Activated T-cell treated with anti-CD3 and anti-CD28 coated beads for 1 hour (primary cell): ENCODE results near the gene ZMIZ2.
"Not testable (repeated sequence)": the region's sequence is repeated elsewhere in the genome, so short reads cannot be mapped to it uniquely, and the experiment has no call there.

Experiments
- DNase-seq: peaks from one replicate; pipeline ENCODE4 v3.0.0-alpha.2; 2020; ENCODE audit warnings: low read depth

ZMIZ2 gene

DNA sequence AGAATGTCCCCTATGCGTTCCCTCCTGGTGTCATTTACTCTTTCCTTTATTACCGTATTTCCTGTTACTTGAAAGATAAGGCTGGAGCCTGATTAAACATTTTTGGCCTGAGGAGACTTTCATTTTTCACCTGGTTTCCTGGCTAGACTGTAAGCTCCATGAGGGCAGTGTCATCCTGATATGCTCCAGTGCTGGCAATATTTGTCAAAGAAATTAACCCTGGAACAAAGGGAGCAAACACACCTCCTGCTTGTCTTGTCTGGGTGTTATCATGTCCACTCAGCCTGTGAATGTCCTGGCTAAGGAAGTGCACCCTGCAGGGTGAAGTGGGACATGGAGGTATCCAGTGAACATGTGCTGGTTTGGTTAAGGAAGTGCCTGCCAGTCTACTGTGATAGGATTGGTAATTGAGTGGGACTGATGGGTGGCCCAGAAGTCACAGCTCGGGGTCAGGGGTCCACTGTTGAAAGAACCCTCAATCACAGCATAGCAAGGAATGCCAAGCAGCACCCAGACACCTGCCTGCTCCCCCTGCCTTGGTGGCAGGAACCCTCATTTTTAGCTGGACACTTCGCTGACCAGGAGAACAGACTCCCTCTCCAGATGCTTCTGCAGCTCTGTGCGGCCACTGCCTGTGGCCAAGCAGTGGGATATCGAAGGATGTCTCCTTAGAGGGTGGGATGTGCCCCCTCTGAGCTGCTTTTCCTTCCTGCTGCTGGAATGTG lies 26.9 kb downstream of the ZMIZ2 start:
- DNase-seq: no peak

DNA sequence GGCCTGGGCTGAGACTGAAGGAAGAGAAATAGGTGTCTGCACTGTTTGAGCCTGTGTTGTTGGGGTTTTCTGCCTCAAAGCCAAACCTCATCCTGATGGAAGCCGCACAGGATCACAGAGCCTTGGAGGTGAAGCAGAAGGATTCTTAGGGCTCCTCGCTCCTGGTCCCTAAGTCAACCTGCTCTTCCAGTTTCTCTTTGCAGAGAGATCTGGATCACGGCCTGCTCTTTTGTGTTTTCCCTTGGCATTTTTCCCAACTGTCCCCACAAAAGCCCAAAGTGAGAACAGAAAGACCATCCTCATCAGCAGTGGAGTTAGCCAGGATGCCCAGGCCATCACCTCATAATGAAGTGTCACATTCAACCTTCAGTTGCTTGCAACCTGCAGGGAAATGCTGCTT lies 27.6 kb downstream of the ZMIZ2 start:
- no peak for DNase-seq

DNA sequence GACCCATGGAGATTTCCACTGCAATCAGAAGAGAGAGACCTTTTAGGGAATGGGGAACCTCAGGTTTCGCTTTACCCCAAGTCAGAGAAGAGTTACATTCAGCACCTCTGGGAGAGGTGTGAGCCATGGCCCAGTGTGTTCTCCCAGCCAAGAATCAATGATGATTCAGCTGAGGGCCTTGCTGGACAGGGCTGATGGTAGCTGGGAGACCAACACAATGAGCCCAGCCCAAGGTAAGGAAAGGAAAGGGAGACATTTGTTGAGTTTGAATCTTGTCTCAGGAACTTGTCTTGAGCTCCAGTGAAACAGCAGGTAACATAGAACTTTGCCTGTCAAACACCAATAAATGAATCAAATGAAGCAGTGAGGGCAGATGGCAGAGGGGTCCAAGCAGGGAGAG lies 33.8 kb downstream of the ZMIZ2 start:
- DNase-seq: no peak

DNA sequence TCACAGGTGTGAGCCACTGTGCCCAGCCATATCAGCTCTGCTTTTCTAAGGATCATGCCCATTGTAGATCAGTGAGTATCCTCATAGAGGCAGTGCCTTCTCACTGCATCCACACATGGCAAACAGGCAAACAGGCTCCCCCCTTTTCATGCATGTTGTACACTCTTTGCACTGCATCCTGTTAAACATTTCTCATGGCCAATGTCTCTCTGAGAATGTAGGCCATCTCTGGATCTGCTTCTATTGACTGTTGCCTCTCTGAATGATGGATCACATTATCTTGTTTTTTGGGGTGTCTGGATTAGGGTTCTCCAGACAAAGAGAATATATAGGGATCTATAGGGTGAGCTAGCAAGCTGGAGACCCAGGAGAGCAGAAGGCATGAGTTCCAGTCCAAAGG lies 34.8 kb downstream of the ZMIZ2 start:
- no peak for DNase-seq

DNA sequence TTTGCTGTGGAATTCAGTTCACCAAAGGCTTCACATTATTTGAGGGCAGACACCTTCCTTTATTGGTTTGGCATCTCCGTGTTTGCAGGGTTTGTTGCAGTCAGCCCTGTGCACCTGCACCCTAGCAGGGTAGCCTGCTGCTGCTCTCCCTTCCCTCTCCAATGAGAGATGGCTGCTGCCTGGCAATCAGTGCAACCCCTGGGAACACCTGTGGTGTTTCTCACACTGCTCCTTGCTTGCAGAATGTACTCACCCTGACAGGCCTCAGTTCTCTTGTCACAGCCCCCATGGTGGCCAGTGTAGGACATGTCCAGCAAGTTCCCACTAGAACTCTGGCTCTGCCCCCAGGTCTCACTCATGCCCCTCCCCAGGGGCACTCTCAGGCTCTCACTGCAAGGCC lies 35.7 kb downstream of the ZMIZ2 start:
- no peak for DNase-seq

DNA sequence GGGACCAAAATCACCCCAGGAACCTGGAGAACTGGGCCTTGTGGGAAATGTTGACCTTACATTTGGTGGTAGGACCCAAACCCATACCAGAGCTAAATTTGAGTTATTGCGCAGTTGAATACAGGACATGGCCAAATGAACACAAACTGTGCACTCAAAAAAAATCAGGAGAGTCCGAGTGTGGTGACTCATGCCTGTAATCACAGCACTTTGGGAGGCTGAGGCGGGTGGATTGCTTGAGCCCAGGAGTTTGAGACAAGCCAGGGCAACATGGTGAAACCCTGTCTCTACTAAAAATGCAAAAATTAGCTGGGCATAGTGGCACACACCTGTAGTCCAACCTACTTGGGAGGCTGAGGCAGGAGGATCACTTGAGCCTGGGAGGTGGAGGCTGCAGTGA lies 36.6 kb downstream of the ZMIZ2 start:
- DNase-seq: not testable (repeated sequence)

DNA sequence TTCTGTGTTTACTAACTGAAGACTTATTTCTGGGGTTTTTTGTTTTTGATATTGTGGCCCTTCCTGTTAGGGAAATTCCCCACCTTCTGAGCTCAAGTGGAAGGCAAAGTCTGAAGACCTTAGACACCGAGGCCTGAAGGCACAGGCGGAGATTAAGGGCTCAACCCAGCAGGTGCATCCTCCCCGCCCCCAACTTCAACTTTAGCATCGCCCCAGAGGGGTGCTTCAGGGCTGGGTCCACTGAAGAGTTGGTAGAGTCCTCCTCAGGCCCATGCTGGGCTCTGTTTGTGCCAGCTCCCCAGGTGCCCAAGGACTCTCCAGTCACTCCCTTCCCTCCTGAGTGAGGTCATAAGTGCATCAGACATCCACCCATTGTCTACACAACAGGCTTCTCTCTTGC lies 38.4 kb downstream of the ZMIZ2 start:
- no peak for DNase-seq

DNA sequence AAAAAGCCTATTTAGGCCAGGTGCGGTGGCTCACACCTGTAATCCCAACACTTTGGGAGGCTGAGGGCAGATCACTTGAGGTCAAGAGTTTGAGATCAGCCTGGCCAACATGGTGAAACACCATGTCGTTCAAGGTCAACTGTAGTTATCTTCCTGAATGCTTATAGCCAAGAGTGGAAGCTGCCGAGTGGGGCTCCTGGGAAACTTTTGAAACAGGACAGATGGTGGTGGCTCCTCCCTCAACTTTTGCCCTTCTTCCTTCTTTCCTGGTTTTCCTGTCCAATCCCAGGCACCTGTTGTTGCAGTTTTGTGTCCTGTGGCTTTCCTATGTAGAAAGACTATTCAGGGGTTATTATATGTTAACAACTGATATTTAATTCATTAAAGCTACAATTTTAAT lies 39.1 kb downstream of the ZMIZ2 start:
- DNase-seq: no peak

DNA sequence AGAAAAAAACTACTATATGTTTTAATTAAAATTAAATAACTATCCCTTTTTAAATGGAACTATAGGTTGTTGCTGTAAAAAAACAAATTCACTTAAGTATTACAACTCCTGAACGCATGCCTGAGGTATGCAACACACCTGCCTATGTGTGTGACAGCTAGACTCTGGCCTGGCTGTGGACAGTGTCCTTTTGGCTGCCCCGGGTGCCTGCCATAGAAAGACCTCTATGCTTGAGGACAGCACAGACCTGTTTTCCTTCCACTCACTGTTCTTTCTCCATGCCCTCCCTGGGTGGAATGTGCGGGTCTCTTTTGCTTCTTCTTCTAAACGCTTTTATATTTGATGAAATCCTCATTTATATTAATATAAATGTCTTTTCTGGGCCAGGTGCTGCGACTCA lies 41.3 kb downstream of the ZMIZ2 start:
- no peak for DNase-seq

DNA sequence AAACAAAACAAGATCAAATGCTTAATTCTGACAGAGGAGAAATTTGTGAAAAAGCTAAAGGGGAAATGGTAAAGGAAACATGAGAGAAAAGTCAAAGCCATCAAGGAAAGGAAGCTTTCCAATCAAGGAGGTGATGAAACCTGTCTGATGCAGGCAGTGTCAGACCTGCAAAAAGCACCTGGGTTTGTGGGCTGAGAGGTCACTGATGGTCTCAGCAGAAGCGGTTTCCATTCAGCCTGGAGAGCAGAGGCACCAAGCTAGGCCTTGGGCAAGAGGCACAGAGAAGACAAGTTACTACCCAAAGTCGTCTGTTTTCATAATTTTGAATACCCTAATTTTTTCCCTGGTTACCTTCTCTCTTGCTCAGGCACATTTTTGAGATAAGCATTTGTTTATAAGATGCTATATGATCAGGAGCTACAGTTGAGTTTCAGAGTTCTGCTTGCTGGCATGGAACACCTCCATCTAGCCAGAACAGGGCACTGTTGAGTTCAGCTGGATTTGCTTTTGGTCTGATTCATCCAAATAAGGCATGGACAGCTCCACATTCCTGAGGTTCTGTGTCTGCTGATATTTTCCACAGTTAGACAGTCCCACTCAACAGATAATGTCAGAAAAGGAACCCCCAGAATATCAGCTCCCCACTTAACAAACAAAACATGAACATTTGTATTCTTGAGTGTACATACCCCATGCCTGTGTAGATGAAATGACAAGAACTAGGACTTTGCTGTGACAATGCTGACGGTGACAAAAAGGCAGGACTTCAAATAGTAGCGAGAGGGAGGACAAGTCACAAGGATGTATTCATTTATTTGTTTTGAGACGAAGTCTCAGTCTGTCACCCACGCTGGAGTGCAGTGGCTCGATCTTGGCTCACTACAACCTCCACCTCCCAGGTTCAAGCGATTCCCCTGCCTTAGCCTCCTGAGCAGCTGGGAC lies 42.9 kb downstream of the ZMIZ2 start:
- no peak for DNase-seq

DNA sequence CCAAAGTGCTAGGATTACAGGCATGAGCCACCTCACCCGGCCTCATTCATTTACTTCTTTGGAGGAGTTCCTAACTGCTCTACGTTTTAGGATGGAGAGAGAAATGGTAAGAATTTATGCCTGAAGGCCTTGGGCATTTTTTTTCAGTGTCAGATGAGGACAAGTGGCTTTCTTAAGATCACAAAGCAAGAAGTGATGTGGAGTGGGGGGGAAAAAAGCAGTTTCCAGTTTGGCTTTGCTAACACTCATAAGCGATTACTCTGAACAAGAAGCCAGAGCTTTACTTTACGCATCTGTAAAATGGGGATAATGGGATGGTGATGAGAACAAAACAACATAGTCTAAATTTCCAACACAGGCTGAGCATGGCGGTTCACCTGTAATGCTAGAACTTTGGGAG lies 45.3 kb downstream of the ZMIZ2 start:
- DNase-seq: no peak

DNA sequence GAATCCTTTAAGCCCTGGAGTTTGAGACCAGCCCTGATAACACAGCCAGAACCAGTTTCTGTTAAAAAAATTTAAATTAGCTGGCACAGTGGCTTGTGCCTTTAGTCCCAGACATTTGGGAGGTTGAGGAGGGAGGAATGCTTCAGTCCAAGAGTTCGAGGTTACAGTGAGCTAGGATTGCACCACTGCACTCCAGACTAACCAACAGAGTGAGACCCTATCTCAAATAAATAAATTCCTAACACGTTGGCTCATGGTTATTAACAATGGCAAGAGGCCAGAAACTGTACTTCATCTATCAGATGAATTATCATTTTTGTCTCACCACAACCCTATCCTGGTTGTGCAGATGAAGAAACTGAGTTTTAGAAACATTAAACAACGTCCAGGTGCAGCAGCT lies 45.7 kb downstream of the ZMIZ2 start:
- DNase-seq: no peak

DNA sequence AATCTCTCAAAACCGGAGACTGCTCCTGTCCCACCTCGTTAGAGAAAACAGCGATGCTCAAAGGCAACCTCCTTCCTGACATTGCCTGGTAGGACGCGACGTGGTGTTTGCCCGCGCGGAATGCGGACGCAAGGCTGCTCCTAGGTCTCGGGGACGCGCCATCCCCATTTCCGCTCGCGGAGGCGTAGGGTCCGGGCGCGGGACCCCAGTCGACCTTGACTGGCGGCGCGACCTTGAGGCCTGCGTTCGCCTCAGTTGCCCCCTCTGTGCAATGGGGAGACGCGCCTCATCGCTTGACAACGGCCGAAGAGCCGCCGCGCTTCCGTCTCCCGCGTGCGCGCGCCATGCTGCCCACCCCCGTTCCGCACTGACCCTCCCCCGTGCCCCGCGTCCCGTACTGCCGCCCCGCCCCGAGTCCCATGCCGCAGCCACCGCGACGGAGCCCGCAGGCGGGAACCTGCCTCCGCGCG lies 47.4 kb downstream of the ZMIZ2 start:
- DNase-seq: no peak

DNA sequence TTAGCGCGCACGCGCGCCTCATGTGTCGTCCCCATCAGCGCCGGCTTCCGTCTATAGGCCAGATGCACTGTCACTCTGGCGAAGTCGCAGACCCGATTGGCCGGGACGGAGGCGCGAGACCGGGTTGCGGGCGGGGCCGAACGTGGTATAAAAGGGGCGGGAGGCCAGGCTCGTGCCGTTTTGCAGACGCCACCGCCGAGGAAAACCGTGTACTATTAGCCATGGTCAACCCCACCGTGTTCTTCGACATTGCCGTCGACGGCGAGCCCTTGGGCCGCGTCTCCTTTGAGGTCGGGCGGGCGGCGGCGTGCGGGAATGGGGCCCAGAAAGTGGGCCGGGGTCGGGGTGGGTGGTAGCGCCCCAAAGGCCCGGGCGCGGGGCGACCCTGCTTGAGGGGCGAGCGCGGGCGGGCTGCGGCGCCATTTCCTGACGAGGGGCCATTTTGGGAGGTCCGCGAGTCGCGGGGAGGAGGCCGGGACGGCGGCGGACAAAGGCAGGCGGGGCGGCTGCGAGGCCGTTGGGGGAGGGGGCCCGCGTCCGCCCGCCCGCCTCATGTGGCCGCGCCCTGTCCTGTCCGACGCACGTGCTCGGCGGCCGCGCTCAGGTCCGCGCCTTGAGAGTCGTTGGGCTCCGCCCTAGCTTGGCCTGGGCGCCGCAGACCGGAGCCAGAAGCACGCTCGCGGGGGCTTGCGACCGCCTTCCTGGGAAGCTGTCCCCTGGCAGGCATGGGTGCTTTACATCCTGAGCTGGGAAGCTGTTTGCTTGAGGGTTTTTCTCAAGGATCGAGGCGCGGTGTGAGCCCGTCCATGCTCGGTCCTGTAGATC lies 48.1 kb downstream of the ZMIZ2 start, which contains the start of gene PPIA:
TSS of gene PPIA (plus strand) at position 178 of the 825 bp plus-strand sequence. CDS start at position 222, 44 bp downstream.
- peak; percentile 98 for DNase-seq

DNA sequence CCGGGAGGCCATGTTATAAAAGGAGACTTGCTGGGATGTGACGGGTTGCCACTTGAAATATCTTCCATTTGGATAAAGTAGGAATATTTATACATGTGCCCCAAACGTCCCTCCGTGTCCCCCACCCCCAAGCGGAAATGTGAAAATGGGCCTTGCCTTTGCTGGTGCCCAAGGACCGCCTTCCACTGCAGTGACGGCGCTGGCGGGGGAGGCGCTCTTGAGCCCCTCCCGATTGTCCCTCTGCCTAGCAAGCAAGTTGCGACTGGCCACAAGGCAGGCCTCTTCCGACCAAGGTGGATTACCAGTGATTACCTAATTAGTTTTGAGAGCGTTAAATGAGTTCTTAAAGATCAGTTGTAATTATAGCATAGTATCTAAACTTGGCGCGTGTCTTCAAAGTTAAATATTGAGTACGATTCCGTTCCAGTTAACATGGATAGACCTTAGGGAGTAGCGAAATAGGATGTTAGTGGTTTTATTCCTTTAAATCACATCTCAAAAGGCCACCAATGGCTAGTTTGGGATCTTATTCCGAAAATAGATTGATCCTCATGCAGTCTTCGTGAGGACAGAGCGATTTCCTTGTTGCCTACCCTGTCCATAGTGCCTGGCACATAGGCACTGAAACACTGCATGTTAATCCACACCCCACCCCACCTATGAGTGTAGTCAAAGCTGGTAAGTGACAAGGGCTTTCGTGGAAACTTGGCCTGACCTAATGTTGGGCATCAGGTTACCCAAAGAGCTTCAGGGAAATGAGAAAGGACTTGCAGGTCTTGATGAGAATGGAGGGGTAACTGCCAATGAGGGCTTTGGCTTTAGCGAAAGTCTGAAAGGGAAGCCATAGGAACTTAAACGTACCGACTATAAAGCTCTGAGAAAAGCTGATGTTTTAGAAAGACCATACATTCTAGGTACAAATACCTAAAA lies 48.9 kb downstream of the ZMIZ2 start:
- peak; percentile 71 for DNase-seq

DNA sequence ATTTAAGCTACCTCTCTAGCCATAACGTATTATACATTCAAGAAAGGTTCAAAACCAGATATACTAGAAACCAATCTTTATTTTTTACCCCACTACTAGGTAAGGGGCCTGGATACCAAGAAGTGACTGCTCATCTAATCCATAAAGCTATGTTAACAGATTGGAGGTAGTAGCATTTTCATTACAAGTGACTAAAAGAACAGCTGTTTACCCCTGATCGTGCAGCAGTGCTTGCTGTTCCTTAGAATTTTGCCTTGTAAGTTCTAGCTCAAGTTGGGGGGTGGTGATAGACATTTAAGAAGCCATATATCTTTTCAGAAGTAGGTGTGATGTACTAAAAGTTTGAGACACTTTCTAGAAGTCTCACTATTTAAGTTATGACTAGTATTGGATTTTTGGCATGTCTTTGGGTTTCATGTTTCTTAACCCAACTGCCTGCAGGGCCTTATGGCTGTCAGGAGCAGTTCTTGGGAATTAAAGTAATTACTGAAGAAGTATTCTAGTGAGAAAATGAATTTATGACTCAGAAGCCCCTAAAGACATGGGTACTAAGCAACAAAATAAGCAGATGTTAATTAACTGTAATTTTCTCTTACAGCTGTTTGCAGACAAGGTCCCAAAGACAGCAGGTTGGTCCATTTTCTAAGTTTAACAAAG lies 50.1 kb downstream of the ZMIZ2 start:
- DNase-seq: no peak

DNA sequence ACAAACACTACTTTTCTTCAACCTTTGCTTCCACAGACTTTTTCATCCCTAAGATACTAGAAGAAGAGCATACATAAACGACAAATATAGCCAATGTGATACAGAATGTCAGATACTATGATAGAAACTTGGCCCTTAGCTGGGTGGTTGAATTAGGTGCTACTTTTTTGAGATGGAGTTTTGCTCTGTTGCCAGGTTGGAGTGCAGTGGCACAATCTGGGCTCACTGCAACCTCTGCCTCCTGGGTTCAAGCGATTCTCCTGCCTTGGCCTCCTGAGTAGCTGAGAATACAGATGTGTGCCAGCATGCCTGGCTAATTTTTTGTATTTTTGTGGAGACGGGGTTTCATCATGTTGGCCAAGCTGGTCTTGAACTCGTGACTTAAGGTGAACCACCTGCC lies 51.3 kb downstream of the ZMIZ2 start:
- no peak for DNase-seq

DNA sequence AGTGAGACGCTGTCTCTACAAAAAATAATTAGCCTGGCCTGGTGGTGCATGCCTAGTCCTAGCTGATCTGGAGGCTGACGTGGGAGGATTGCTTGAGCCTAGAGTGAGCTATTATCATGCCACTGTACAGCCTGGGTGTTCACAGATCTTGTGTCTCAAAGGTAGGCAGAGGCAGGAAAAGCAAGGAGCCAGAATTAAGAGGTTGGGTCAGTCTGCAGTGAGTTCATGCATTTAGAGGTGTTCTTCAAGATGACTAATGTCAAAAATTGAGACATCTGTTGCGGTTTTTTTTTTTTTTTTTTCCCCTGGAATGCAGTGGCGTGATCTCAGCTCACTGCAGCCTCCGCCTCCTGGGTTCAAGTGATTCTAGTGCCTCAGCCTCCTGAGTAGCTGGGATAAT lies 53.2 kb downstream of the ZMIZ2 start:
- no peak for DNase-seq

DNA sequence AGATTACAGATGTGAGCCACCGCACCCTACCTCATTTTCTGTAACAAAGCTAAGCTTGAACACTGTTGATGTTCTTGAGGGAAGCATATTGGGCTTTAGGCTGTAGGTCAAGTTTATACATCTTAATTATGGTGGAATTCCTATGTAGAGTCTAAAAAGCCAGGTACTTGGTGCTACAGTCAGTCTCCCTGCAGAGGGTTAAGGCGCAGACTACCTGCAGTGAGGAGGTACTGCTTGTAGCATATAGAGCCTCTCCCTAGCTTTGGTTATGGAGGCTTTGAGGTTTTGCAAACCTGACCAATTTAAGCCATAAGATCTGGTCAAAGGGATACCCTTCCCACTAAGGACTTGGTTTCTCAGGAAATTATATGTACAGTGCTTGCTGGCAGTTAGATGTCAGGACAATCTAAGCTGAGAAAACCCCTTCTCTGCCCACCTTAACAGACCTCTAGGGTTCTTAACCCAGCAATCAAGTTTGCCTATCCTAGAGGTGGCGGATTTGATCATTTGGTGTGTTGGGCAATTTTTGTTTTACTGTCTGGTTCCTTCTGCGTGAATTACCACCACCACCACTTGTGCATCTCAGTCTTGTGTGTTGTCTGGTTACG lies 53.9 kb downstream of the ZMIZ2 start:
- no peak for DNase-seq
